Activated CD8-positive, alpha-beta T cell treated with anti-CD3 and anti-CD28 coated beads for 36 hours (primary cell): Measurements from ENCODE around the gene SHD. TPM values are rescaled to one million over a fixed set of nuclear protein-coding genes. Genes with fewer than 3 reads are reported as not detected.
"Not testable (repeated sequence)": the region's sequence is repeated elsewhere in the genome, so short reads cannot be mapped to it uniquely, and the experiment has no call there.

Experiments used
- ATAC-seq: fragments of 200-7000 bp; cut with Tn5 transposase; one replicate; pipeline ENCODE4 v1.10.0; 2021; ENCODE audit warnings: mild to moderate bottlenecking, moderate library complexity
- CTCF ChIA-PET: fragments of 350-600 bp; sonication (Branson Sonifier 250); formaldehyde crosslinking; loops from one replicate; lab custom pipeline; 2021; ENCODE audit warnings: antibody characterized with exemption; lab: Charles Lee
- POLR2A ChIA-PET: fragments of 350-600 bp; sonication (Branson Sonifier 250); formaldehyde crosslinking; loops from one replicate; lab custom pipeline; 2021; ENCODE audit warnings: antibody characterized with exemption; lab: Charles Lee
- DNase-seq: peaks from one replicate; pipeline ENCODE4 v3.0.0-alpha.2; 2020
- H3K27ac Mint-ChIP-seq: one replicate; pipeline ENCODE4 v1.8.0; 2021; ENCODE audit warnings: mild to moderate bottlenecking, mixed read lengths
- H3K27me3 Mint-ChIP-seq: one replicate; pipeline ENCODE4 v1.8.0; 2021; ENCODE audit warnings: mixed read lengths
- H3K36me3 Mint-ChIP-seq: one replicate; pipeline ENCODE4 v1.8.0; 2021; ENCODE audit warnings: low read depth, mixed read lengths
- H3K4me1 Mint-ChIP-seq: one replicate; pipeline ENCODE4 v1.8.0; 2021; ENCODE audit warnings: low read depth, mixed read lengths
- H3K4me3 Mint-ChIP-seq: one replicate; pipeline ENCODE4 v1.8.0; 2021; ENCODE audit warnings: mild to moderate bottlenecking, moderate library complexity, mixed read lengths
- H3K9me3 Mint-ChIP-seq: one replicate; pipeline ENCODE4 v1.8.0; 2021; ENCODE audit warnings: mixed read lengths
- intact Hi-C: fragments of 100-400 bp; cut with micrococcal nuclease; formaldehyde crosslinking; loops from one replicate; pipeline ENCODE4 v1.10.0; 2022
- total RNA-seq, 2 experiments: library from RNA; stranded (reverse); gene quantifications; one replicate each; pipeline ENCODE4 v1.2.3, GENCODE V29; 2021
- TF ChIP-seq, protein P1 (sequence below): fragments of 200-600 bp; IDR thresholded peaks from one replicate; pipeline ENCODE4 v1.8.0; 2022; ENCODE audit warnings: antibody characterized with exemption, mild to moderate bottlenecking

Gene SHD
- total RNA-seq, 2 experiments from 2014 or later, result not detected

GRCh38 chr19:4328243-4328990, 49.4 kb downstream of the SHD start:
- TF ChIP-seq, protein P1, sequence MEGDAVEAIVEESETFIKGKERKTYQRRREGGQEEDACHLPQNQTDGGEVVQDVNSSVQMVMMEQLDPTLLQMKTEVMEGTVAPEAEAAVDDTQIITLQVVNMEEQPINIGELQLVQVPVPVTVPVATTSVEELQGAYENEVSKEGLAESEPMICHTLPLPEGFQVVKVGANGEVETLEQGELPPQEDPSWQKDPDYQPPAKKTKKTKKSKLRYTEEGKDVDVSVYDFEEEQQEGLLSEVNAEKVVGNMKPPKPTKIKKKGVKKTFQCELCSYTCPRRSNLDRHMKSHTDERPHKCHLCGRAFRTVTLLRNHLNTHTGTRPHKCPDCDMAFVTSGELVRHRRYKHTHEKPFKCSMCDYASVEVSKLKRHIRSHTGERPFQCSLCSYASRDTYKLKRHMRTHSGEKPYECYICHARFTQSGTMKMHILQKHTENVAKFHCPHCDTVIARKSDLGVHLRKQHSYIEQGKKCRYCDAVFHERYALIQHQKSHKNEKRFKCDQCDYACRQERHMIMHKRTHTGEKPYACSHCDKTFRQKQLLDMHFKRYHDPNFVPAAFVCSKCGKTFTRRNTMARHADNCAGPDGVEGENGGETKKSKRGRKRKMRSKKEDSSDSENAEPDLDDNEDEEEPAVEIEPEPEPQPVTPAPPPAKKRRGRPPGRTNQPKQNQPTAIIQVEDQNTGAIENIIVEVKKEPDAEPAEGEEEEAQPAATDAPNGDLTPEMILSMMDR, result no peak
- Mint-ChIP-seq H3K9me3 (peaks cover 1% of the 10 kb centered on the region), H3K36me3 (peaks cover 16% of the 10 kb centered on the region), H3K4me1 (peaks cover 26% of the 10 kb centered on the region), H3K27ac (peak overlapping the region; percentile 92), H3K27me3 (no peaks in the 10 kb centered on the region), H3K4me3 (peak overlapping the region; percentile 93)
- CTCF ChIA-PET, result interaction anchor here (0.9 to 1.1 kb wide), 3 partner anchors 15 to 60 kb away, joined by 3 to 6 read pairs (median 5); partner anchors contain the start of gene MPND
- POLR2A ChIA-PET, result interaction anchor here (0.7 to 1.6 kb wide), 5 partner anchors 9 to 74 kb away, joined by 3 to 5 read pairs (median 3); partner anchors contain the start of gene CHAF1A
- DNase-seq (peak; percentile 96), ATAC-seq (peak; percentile 90)
- intact Hi-C loops, result no loop called here

DNA sequence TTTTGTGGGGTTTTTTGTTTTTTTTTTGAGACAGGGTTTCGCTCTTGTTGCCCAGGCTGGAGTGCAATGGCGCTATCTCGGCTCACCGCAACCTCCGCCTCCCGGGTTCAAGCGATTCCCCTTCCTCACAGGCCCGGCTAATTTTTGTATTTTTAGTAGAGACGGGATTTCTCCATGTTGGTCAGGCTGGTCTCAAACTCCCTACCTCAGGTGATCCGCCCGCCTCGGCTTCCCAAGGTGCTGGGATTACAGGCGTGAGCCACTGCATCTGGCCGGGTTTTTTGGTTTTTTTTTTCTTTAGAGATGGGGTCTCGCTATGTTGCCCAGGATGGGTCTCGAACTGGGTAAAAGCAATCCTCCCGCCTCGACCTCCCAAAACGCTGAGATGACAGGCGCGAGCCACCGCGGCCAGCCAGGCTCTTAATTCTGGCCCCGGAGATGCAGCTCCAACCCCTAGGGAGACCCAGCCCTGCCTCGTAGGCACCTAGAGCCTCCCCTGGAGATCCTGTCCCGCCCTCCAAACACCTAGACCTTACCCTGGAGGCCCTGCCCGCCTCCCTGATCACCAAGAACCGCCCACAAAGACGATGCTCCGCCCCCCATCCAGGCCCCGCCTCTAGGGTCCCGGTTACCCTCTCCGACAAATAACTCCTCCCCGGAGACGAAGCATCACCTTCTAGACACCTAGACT, 50.1 kb downstream of the SHD start:
- POLR2A ChIA-PET, result interaction anchor here (0.6 to 1.6 kb wide), 4 partner anchors 9 to 29 kb away, joined by 3 to 4 read pairs (median 4); partner anchors contain the start of gene STAP2
- peak overlapping the region; percentile 93 for H3K4me3 Mint-ChIP-seq
- H3K27ac Mint-ChIP-seq, result peak overlapping the region; percentile 92
- ATAC-seq, CTCF ChIA-PET, H3K9me3 Mint-ChIP-seq, H3K27me3 Mint-ChIP-seq, intact Hi-C loops: not testable (repeated sequence)
- peak; percentile 67 for DNase-seq
- peaks cover 26% of the 10 kb centered on the region for H3K4me1 Mint-ChIP-seq
- H3K36me3 Mint-ChIP-seq, result peaks cover 19% of the 10 kb centered on the region

DNA sequence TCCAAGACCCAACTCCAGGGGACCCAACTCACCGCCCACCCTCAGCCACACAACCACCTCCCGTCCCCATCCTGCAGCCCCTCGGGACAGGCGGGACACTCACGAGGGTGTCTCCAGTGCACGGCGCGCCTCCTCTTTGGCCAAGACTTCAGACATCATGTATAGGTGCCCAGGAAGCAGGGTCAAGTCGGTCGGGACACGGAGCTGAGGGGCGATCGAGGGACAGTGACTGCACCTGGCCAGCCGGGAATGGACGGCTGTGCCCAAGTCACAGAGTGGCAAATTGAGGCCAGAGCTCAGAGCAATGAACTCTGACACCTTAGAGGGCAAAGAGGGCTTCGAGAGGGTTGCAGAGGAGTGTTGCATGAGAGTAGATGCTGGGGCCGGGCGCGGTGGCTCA, 50.8 kb downstream of the SHD start:
- peaks cover 26% of the 10 kb centered on the region for H3K36me3 Mint-ChIP-seq

GRCh38 chr19:4334929-4335570, 56.0 kb downstream of the SHD start:
- intact Hi-C loops, result no loop called here
- CTCF ChIA-PET, result no interaction called here

More for the DNA sequence above, 50.8 kb downstream of the SHD start:
- H3K9me3 Mint-ChIP-seq, result peaks cover 2% of the 10 kb centered on the region
- H3K4me3 Mint-ChIP-seq, result peak overlapping the region; percentile 93
- ChIA-PET POLR2A (interaction anchor here (0.6 to 1.8 kb wide), 5 partner anchors 8 to 30 kb away, joined by 3 to 10 read pairs (median 4); partner anchors contain the start of gene STAP2), CTCF (interaction anchor here (1.7 kb wide), 1 partner anchor 63 kb away, joined by 6 read pairs; no protein-coding TSS in a partner anchor)
- TF ChIP-seq, protein P1, result no peak
- ATAC-seq (no peak), DNase-seq (no peak)
- intact Hi-C loops, result no loop called here
- peak overlapping the region; percentile 38 for H3K27ac Mint-ChIP-seq
- peaks cover 26% of the 10 kb centered on the region for H3K4me1 Mint-ChIP-seq
- no peaks in the 10 kb centered on the region for H3K27me3 Mint-ChIP-seq

More at GRCh38 chr19:4334929-4335570, 56.0 kb downstream of the SHD start:
- peaks cover 5% of the 10 kb centered on the region for H3K9me3 Mint-ChIP-seq
- peaks cover 12% of the 10 kb centered on the region for H3K4me1 Mint-ChIP-seq
- H3K4me3 Mint-ChIP-seq, result no peak overlapping the region
- ATAC-seq (no peak), DNase-seq (no peak)
- TF ChIP-seq, protein P1, result no peak
- H3K27me3 Mint-ChIP-seq, result no peaks in the 10 kb centered on the region
- no peak overlapping the region for H3K27ac Mint-ChIP-seq
- H3K36me3 Mint-ChIP-seq, result peaks cover 20% of the 10 kb centered on the region
- POLR2A ChIA-PET, result interaction anchor here (1.0 to 1.3 kb wide), 2 partner anchors 11 to 27 kb away, joined by 3 read pairs; no protein-coding TSS in a partner anchor
